GM12878 (cell line): ENCODE results near the gene FBXL19. TPM values are rescaled to one million over a fixed set of nuclear protein-coding genes. Genes with fewer than 3 reads are reported as not detected.

Source experiments
- ATAC-seq: fragments of 200-7000 bp; cut with Tn5 transposase; 3 replicates; pipeline ENCODE4 v1.9.1; 2020; ENCODE audit warnings: mild to moderate bottlenecking, moderate library complexity
- BruUV-seq: library from RNA; stranded (reverse); fragments of 400-500 nt; replicated peaks from 2 replicates; lab custom pipeline; 2021; lab: Mats Ljungman, UMichigan
- CTCF ChIA-PET: fragments of 300-600 bp; sonication (Branson Sonifier 250); formaldehyde crosslinking; extraction: SDS; loops from one replicate; lab custom pipeline; 2021; ENCODE audit warnings: inconsistent platforms; lab: Yijun Ruan, JAX
- POLR2A ChIA-PET: fragments of 350-600 bp; formaldehyde crosslinking; extraction: SDS; loops from one replicate; lab custom pipeline; 2021; ENCODE audit warnings: inconsistent platforms; lab: Charles Lee
- RAD21 ChIA-PET: fragments of 300-600 bp; sonication (Branson Sonifier 250); formaldehyde crosslinking; loops from one replicate; lab custom pipeline; 2023; ENCODE audit warnings: antibody characterized with exemption; ENCODE audit not compliant: unreplicated experiment; lab: Charles Lee
- SMC1A ChIA-PET: fragments of 300-600 bp; sonication (Branson Sonifier 250); formaldehyde crosslinking; loops from one replicate; lab custom pipeline; 2023; ENCODE audit not compliant: unreplicated experiment, uncharacterized antibody; lab: Charles Lee
- DNase-seq: peaks from one replicate; pipeline ENCODE4 v3.0.0-alpha.2; 2011; ENCODE audit warnings: low read depth, low spot score
- FAIRE-seq: peaks from 3 replicates; lab custom pipeline; 2011; peaks lifted over from hg19 to GRCh38; lab: Jason Lieb, UNC
- H2AFZ ChIP-seq: 2 replicates; pipeline ENCODE4 v1.6.0; 2011; ENCODE audit warnings: low read depth, low read length, control low read depth; ENCODE audit not compliant: control insufficient read depth
- H3K27ac ChIP-seq: 2 replicates; pipeline ENCODE4 v1.5.1; 2011; ENCODE audit warnings: control low read depth; ENCODE audit not compliant: control insufficient read depth, insufficient read depth
- H3K27me3 ChIP-seq, 2 experiments: replicated peaks in 1 of 2; 2 replicates each; pipeline versions ENCODE4 v1.6.0 to v1.6.1; 2011; ENCODE audit warnings: low read length in 1 of 2; ENCODE audit not compliant: control insufficient read depth in 2 of 2, insufficient read depth in 2 of 2
- H3K36me3 ChIP-seq, 2 experiments: 2 replicates each; pipeline ENCODE4 v1.5.1; 2011; ENCODE audit warnings: low read length in 1 of 2; ENCODE audit not compliant: control insufficient read depth in 2 of 2, insufficient read depth in 2 of 2
- H3K4me1 ChIP-seq: 2 replicates; pipeline ENCODE4 v1.6.1; 2011; ENCODE audit warnings: mild to moderate bottlenecking, low read length, moderate library complexity, mixed read lengths; ENCODE audit not compliant: control insufficient read depth, insufficient read depth
- H3K4me2 ChIP-seq: 2 replicates; pipeline ENCODE4 v1.6.0; 2011; ENCODE audit warnings: control low read depth; ENCODE audit not compliant: control insufficient read depth, insufficient read depth
- H3K4me3 ChIP-seq: fragments of 200-600 bp; sonication (generic); 2 replicates; pipeline ENCODE4 v1.5.1; 2016
- H3K79me2 ChIP-seq: 2 replicates; pipeline ENCODE4 v1.6.0; 2011; ENCODE audit warnings: low read length; ENCODE audit not compliant: control insufficient read depth, insufficient read depth
- H3K9ac ChIP-seq: 2 replicates; pipeline ENCODE4 v1.8.0; 2011; ENCODE audit warnings: low read length, control low read depth, mixed read lengths; ENCODE audit not compliant: control insufficient read depth, insufficient read depth
- H3K9me3 ChIP-seq: replicated peaks from 3 replicates; pipeline ENCODE4 v1.5.1; 2011; ENCODE audit warnings: mild to moderate bottlenecking, low read length; ENCODE audit not compliant: control insufficient read depth, insufficient read depth
- H4K20me1 ChIP-seq: 2 replicates; pipeline ENCODE4 v1.6.0; 2011; ENCODE audit not compliant: control insufficient read depth, insufficient read depth
- CBX3 ChIP-seq: fragments of 200-600 bp; sonication (generic); IDR thresholded peaks from 2 replicates; pipeline ENCODE4 v1.6.1; 2016; ENCODE audit warnings: low read depth, borderline replicate concordance
- CHD1 ChIP-seq: IDR thresholded peaks from 2 replicates; pipeline ENCODE4 v1.6.1; 2012; ENCODE audit warnings: low read depth, low read length, improper control_type of control experiment
- DPF2 ChIP-seq: fragments of 450-650 bp; IDR thresholded peaks from 2 replicates; pipeline ENCODE4 v1.6.1; 2017; ENCODE audit warnings: mild to moderate bottlenecking
- E4F1 ChIP-seq: fragments of 450-650 bp; IDR thresholded peaks from 2 replicates; pipeline ENCODE4 v1.6.1; 2018; ENCODE audit warnings: borderline replicate concordance, mild to moderate bottlenecking; ENCODE audit not compliant: partially characterized antibody
- ESRRA ChIP-seq: IDR thresholded peaks from 2 replicates; pipeline ENCODE4 v1.6.1; 2012; ENCODE audit warnings: mild to moderate bottlenecking, low read length, improper control_type of control experiment
- GATAD2B ChIP-seq: fragments of 450-650 bp; conservative IDR thresholded peaks from 2 replicates; pipeline ENCODE4 v1.6.1; 2017; ENCODE audit warnings: low read depth, mild to moderate bottlenecking, moderate library complexity
- IKZF1 ChIP-seq: fragments of 450-650 bp; conservative IDR thresholded peaks from 2 replicates; pipeline ENCODE4 v1.6.1; 2017; ENCODE audit warnings: antibody characterized with exemption, mild to moderate bottlenecking
- IRF5 ChIP-seq: fragments of 450-650 bp; IDR thresholded peaks from 2 replicates; pipeline ENCODE4 v1.6.1; 2017; ENCODE audit warnings: borderline replicate concordance
- NFIC ChIP-seq: IDR thresholded peaks from 2 replicates; pipeline ENCODE4 v1.6.1; 2012; ENCODE audit warnings: low read depth, mild to moderate bottlenecking, inconsistent platforms, low read length, moderate library complexity
- NKRF ChIP-seq: fragments of 450-650 bp; conservative IDR thresholded peaks from 2 replicates; pipeline ENCODE4 v1.6.1; 2017; ENCODE audit warnings: mild to moderate bottlenecking, moderate library complexity
- POLR2AphosphoS2 ChIP-seq: IDR thresholded peaks from 2 replicates; pipeline ENCODE4 v1.6.1; 2011; ENCODE audit warnings: low read depth, mild to moderate bottlenecking, low read length, improper control_type of control experiment, moderate library complexity
- RELA ChIP-seq: fragments of 450-650 bp; IDR thresholded peaks from 2 replicates; pipeline ENCODE4 v1.8.0; 2014; ENCODE audit warnings: borderline replicate concordance; ENCODE audit not compliant: partially characterized antibody
- SMARCA5 ChIP-seq: fragments of 450-650 bp; IDR thresholded peaks from 2 replicates; pipeline ENCODE4 v1.6.1; 2017; ENCODE audit warnings: mild to moderate bottlenecking
- SP1 ChIP-seq: IDR thresholded peaks from one replicate; pipeline ENCODE4 v1.6.1; 2011; ENCODE audit warnings: low read depth, low read length
- STAT3 ChIP-seq: IDR thresholded peaks from 2 replicates; pipeline ENCODE4 v1.6.1; 2011; ENCODE audit warnings: low read depth, low read length, improper control_type of control experiment
- TARDBP ChIP-seq: IDR thresholded peaks from 2 replicates; pipeline ENCODE4 v1.6.1; 2016; ENCODE audit warnings: borderline replicate concordance
- YY1 ChIP-seq: IDR thresholded peaks from 2 replicates; pipeline ENCODE4 v1.6.1; 2011; ENCODE audit warnings: low read depth, mild to moderate bottlenecking, low read length
- ZNF384 ChIP-seq: IDR thresholded peaks from 2 replicates; pipeline ENCODE4 v1.6.1; 2012; ENCODE audit warnings: low read depth, mild to moderate bottlenecking, low read length, improper control_type of control experiment, borderline replicate concordance
- WGBS: methylation state at CpG from one replicate; pipeline ENCODE4 v1.1.6; 2016; ENCODE audit warnings: low lambda C conversion rate; ENCODE audit not compliant: insufficient replicate concordance, insufficient coverage; ENCODE audit errors: missing lambda C conversion rate; 5-methylcytosine and 5-hydroxymethylcytosine counted together
- in situ Hi-C: fragments of 300-500 bp; cut with MboI; formaldehyde crosslinking; loops from 9 replicates; pipeline ENCODE4 v1.14.3; 2018; ENCODE audit warnings: mixed read lengths
- intact Hi-C: fragments of 100-400 bp; cut with micrococcal nuclease; formaldehyde crosslinking; loops from one replicate; pipeline ENCODE4 v1.14.2; 2022; ENCODE audit not compliant: unreplicated experiment
- polyA plus RNA-seq, 11 experiments: library from polyadenylated mRNA; depleted of rRNA in 4 of 11; unstranded in 6 of 11; stranded (reverse) in 5 of 11; fragments of >200 nt; fragmentation: Nextera tagmentation in 4 of 11; fragmentation: Illumina TruSeq in 1 of 11; extraction: Ambion mirVana in 4 of 11; extraction: Trizol in 1 of 11; gene quantifications; 1 replicate in 1 of 11; 2 replicates in 10 of 11; pipeline versions ENCODE4 v1.2.1 to v1.2.3, GENCODE V29; 2011 to 2016; ENCODE audit warnings: inconsistent platforms in 2 of 11, missing spikeins in 2 of 11, low read depth in 1 of 11
- total RNA-seq, 4 experiments: library from RNA; depleted of rRNA in 3 of 4; stranded (reverse); fragments of >200 nt in 3 of 4; fragmentation: Illumina TruSeq in 1 of 4; extraction: Trizol in 1 of 4; gene quantifications; 2 replicates each; pipeline versions ENCODE4 v1.2.1 to v1.2.3, GENCODE V29; 2013 to 2021

Gene FBXL19
- total and polyA plus RNA-seq, 10 of the 15 experiments (the other 5 are each of a cell fraction or from before 2014, with no cell fraction given) = 0.02 to 32.1 (median 6.8) TPM; not detected in 1

- FAIRE-seq = no peak
- SMC1A ChIA-PET = no interaction called here
- H3K4me1 ChIP-seq = peaks cover 4% of the 10 kb centered on the region; the same call in 1 of the 2 replicates
- 5% methylated on average over 20 of the region's 53 CpGs for WGBS
- peak overlapping the region; percentile 48 for H3K4me2 ChIP-seq
- no peak overlapping the region for H2AFZ ChIP-seq
- CTCF ChIA-PET = interaction anchor here (1.1 to 5.2 kb wide), 2 partner anchors 17 to 23 kb away, joined by 3 to 26 read pairs; no protein-coding TSS in a partner anchor
- H3K79me2 ChIP-seq = peaks cover 5% of the 10 kb centered on the region
- BruUV-seq = no TSS peak
- in situ Hi-C loops (loop anchor here (5.0 kb wide), 1 partner anchor 82 kb away; no protein-coding TSS in a partner anchor), intact Hi-C loops (loop anchor here (5.0 to 10.0 kb wide), 3 partner anchors 162 to 269 kb away; partner anchors contain the start of genes CFAP119, FBRS, PRR14 and RNF40)
- H3K9me3 ChIP-seq = no peaks in the 10 kb centered on the region
- DNase-seq = no peak
- H3K4me3 ChIP-seq = peak overlapping the region; percentile 81
- POLR2A ChIA-PET = interaction anchor here (0.5 to 1.5 kb wide), 4 partner anchors 16 to 1009 kb away, joined by 3 to 8 read pairs (median 3); no protein-coding TSS in a partner anchor
- no peak for ATAC-seq
- no peaks in the 10 kb centered on the region for H3K27me3 ChIP-seq
- peak overlapping the region; percentile 32; the same call in 1 of the 2 replicates for H3K27ac ChIP-seq
- peak overlapping the region; percentile 57 for H3K9ac ChIP-seq
- no peaks in the 10 kb centered on the region for H4K20me1 ChIP-seq
- H3K36me3 ChIP-seq = no peaks in the 10 kb centered on the region; a peak in 2 of 4 replicates
- RAD21 ChIA-PET = interaction anchor here (0.6 to 1.3 kb wide), 4 partner anchors 29 to 111 kb away, joined by 3 to 5 read pairs (median 4); no protein-coding TSS in a partner anchor
- TF ChIP-seq IRF5 = no peak
- TF ChIP-seq NFIC = no peak
- TF ChIP-seq CHD1 = no peak
- peak; percentile 42; the same call in 1 of the 2 replicates for TF ChIP-seq IKZF1
- TF ChIP-seq E4F1 = no peak
- no peak for TF ChIP-seq STAT3
- peak; percentile 56; the same call in 1 of the 2 replicates for TF ChIP-seq SMARCA5
- TF ChIP-seq YY1 = no peak
- no peak for TF ChIP-seq NKRF
- no peak for TF ChIP-seq SP1
- peak; percentile 50; the same call in 1 of the 2 replicates for TF ChIP-seq DPF2
- no peak for TF ChIP-seq ZNF384
- TF ChIP-seq RELA = peak; percentile 37
- TF ChIP-seq ESRRA = no peak
- TF ChIP-seq GATAD2B = peak; percentile 83
- no peak for TF ChIP-seq POLR2AphosphoS2
- TF ChIP-seq TARDBP = no peak
- no peak for TF ChIP-seq CBX3
Observed at GRCh38 chr16:30924076-30924912, 922 bp downstream of the FBXL19 start.
